Gastroesophageal sphincter (tissue), 4 donors: Measurements from ENCODE around the gene GSPT1. TPM values are rescaled to one million over a fixed set of nuclear protein-coding genes. Genes with fewer than 3 reads are reported as not detected.
A peak's percentile ranks its signal among the peaks of the same experiment; 100 is the strongest.
"Not testable (repeated sequence)": the region's sequence is repeated elsewhere in the genome, so short reads cannot be mapped to it uniquely, and the experiment has no call there.

ENCODE experiments used
- ATAC-seq: fragments of 150-250 bp; one replicate; pipeline ENCODE4 v1.9.1; 2016; ENCODE audit warnings: mild to moderate bottlenecking, moderate library complexity
- H3K27ac ChIP-seq, 4 donors: fragments of 200-600 bp; sonication (generic) in 3 of 4; 1 replicate in 3 of 4; 2 replicates in 1 of 4; pipeline ENCODE4 v1.5.1; 2016 to 2019
- H3K27me3 ChIP-seq: fragments of 200-600 bp; sonication (generic); one replicate; pipeline ENCODE4 v1.5.1; 2019
- H3K36me3 ChIP-seq, 2 donors: fragments of 200-600 bp; sonication (generic); one replicate each; pipeline ENCODE4 v1.5.1; 2019; ENCODE audit warnings: control low read depth in 1 of 2
- H3K4me1 ChIP-seq, 3 donors: fragments of 200-600 bp; sonication (generic); 1 replicate in 2 of 3; 2 replicates in 1 of 3; pipeline ENCODE4 v1.5.1; 2016 to 2019; ENCODE audit warnings: control low read depth in 2 of 3
- H3K4me3 ChIP-seq, 2 donors: fragments of 200-600 bp; sonication (generic); one replicate each; pipeline ENCODE4 v1.5.1; 2019; ENCODE audit warnings: mild to moderate bottlenecking in 1 of 2, moderate library complexity in 1 of 2
- H3K9me3 ChIP-seq, 3 donors: fragments of 200-600 bp; sonication (generic); one replicate each; pipeline ENCODE4 v1.5.1; 2017 to 2019; ENCODE audit warnings: control low read depth in 2 of 3
- CTCF ChIP-seq, 4 experiments: fragments of 200-600 bp in 2 of 4; fragments of 450-650 bp in 2 of 4; sonication (generic) in 1 of 4; IDR thresholded peaks; one replicate each; pipeline ENCODE4 v1.5.1; 2017 to 2019; ENCODE audit warnings: antibody characterized with exemption in 4 of 4, mild to moderate bottlenecking in 2 of 4, moderate library complexity in 2 of 4
- EP300 ChIP-seq: sonication (generic); formaldehyde crosslinking; IDR thresholded peaks from one replicate; pipeline ENCODE4 v1.6.1; 2017; ENCODE audit warnings: antibody characterized with exemption, mild to moderate bottlenecking
- POLR2A ChIP-seq, 2 donors: fragments of 450-650 bp; IDR thresholded peaks; one replicate each; pipeline ENCODE4 v1.6.1; 2017; ENCODE audit warnings: antibody characterized with exemption in 2 of 2, mild to moderate bottlenecking in 2 of 2, moderate library complexity in 1 of 2
- POLR2AphosphoS5 ChIP-seq: sonication (generic); formaldehyde crosslinking; IDR thresholded peaks from one replicate; pipeline ENCODE4 v1.6.1; 2017; ENCODE audit warnings: antibody characterized with exemption
- WGBS, 2 donors: methylation state at CpG; one replicate each; pipeline ENCODE4 v1.1.5; 2018; ENCODE audit warnings: low coverage in 1 of 2; 5-methylcytosine and 5-hydroxymethylcytosine counted together
- total RNA-seq, 4 donors: library from RNA; depleted of rRNA; stranded (reverse); fragments of >200 nt; gene quantifications; one replicate each; pipeline ENCODE4 v1.1.0, GENCODE V29; 2016

The GSPT1 gene
- total RNA-seq, 4 donors from 2014 or later, result 55.3 to 86.2 (median 72.6) TPM

- Histone ChIP-seq H3K27ac (peak overlapping the region in 2 of 4 donors; percentile 34 to 64), H3K27me3 (peaks cover 9% of the 10 kb centered on the region), H3K4me1 (no peaks in the 10 kb centered on the region), H3K4me3 (no peak overlapping the region), H3K9me3 (no peaks in the 10 kb centered on the region), H3K36me3 (no peaks in the 10 kb centered on the region)
- ATAC-seq, result peak; percentile 71
- TF ChIP-seq POLR2AphosphoS5 (no peak), EP300 (no peak), POLR2A (IDR thresholded peaks at IDR 0.05) (no peak), CTCF (IDR thresholded peaks at IDR 0.05) (no peak)
- WGBS, 2 donors, result 63 to 76% methylated on average over 4 of the region's 10 CpGs
These were observed 42.0 kb upstream of the GSPT1 start for GRCh38 chr16:11957591-11958395.

GRCh38 chr16:11956558-11956957, 40.8 kb upstream of the GSPT1 start:
- WGBS, 2 donors, result 88 to 100% methylated on average over 1 to 2 of the region's 2 CpGs
- no peaks in the 10 kb centered on the region for H3K36me3 ChIP-seq
- ATAC-seq, result no peak

GRCh38 chr16:11955713-11956123, 40.0 kb upstream of the GSPT1 start:
- peak; percentile 86 for ATAC-seq
- Histone ChIP-seq H3K4me1 (no peaks in the 10 kb centered on the region), H3K27ac (peak overlapping the region in 1 of 4 donors; percentile 64), H3K9me3 (no peaks in the 10 kb centered on the region), H3K4me3 (no peak overlapping the region), H3K36me3 (no peaks in the 10 kb centered on the region), H3K27me3 (peaks cover 3% of the 10 kb centered on the region)
- TF ChIP-seq POLR2AphosphoS5, result no peak
- TF ChIP-seq CTCF (IDR thresholded peaks at IDR 0.05), result no peak
- no peak for TF ChIP-seq POLR2A (IDR thresholded peaks at IDR 0.05)
- TF ChIP-seq EP300, result no peak
- 31 to 32% methylated on average over 4 to 7 of the region's 8 CpGs for WGBS, 2 donors

More at GRCh38 chr16:11956558-11956957, 40.8 kb upstream of the GSPT1 start:
- H3K4me1 ChIP-seq, result no peaks in the 10 kb centered on the region
- no peaks in the 10 kb centered on the region for H3K9me3 ChIP-seq
- H3K4me3 ChIP-seq, result no peak overlapping the region
- peaks cover 9% of the 10 kb centered on the region for H3K27me3 ChIP-seq
- TF ChIP-seq EP300 (no peak), POLR2AphosphoS5 (no peak), POLR2A (IDR thresholded peaks at IDR 0.05) (no peak), CTCF (IDR thresholded peaks at IDR 0.05) (no peak)
- H3K27ac ChIP-seq, result peak overlapping the region in 1 of 4 donors; percentile 64

DNA sequence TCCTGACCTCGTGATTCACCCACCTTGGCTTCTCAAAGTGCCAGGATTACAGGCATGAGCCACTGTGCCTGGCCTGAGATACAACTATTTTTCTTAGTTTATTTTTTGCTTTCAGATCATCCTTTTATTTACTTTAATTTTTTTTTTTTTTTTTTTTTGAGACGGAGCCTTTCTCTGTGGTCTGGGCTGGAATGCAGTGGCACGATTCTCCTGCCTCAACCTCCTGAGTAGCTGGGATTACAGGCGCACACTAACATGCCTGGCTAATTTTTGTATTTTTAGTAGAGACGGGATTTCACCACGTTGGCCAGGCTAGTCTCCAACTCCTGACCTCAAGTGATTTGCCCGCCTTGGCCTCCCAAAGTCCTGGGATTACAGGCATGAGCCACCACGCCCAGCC, 37.8 kb upstream of the GSPT1 start:
- not testable (repeated sequence) for H3K36me3 ChIP-seq, H3K4me1 ChIP-seq, ATAC-seq, H3K9me3 ChIP-seq, H3K27ac ChIP-seq, H3K27me3 ChIP-seq, H3K4me3 ChIP-seq
- 81 to 94% methylated on average over 3 to 8 of the region's 8 CpGs for WGBS, 2 donors

DNA sequence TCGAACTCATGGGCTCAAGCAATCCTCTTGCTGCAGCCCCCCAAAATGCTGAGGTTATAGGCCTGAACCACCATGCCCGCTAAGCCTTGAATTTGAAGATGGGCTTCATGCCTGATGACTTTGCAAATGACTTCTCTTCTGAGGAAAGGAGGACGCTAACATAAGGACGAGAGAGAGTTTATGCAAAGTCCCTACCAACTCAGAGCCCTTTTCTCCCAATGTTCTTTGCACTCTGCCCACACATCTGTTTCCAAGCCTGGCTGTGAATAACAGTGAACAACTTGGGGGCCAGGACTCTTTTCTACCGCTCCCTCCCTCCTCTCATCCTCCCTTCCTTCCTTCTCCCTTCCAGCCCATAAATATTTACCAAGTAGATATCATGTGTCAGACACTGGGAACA, 34.6 kb upstream of the GSPT1 start:
- no peak for ATAC-seq
- no peaks in the 10 kb centered on the region for H3K4me1 ChIP-seq
- H3K36me3 ChIP-seq, result no peaks in the 10 kb centered on the region
- WGBS, 2 donors, result 27 to 69% methylated on average over 2 to 5 of the region's 5 CpGs
- H3K9me3 ChIP-seq, result no peaks in the 10 kb centered on the region
- H3K27me3 ChIP-seq, result no peaks in the 10 kb centered on the region
- H3K4me3 ChIP-seq, result no peak overlapping the region
- H3K27ac ChIP-seq, result no peak overlapping the region
- TF ChIP-seq EP300 (no peak), POLR2AphosphoS5 (no peak), POLR2A (IDR thresholded peaks at IDR 0.05) (no peak), CTCF (IDR thresholded peaks at IDR 0.05) (no peak)
